ENCODE measurements around the gene SH2D3C. TPM values are rescaled to one million over a fixed set of nuclear protein-coding genes. Genes with fewer than 3 reads are reported as not detected.
A peak's percentile ranks its signal among the peaks of the same experiment; 100 is the strongest.

SH2D3C gene
- total RNA-seq, 2 donors from 2014 or later: 59.5 to 65.8 TPM

GRCh38 chr9:127749090-127749787 is 29.2 kb downstream of the SH2D3C start:
- Mint-ChIP-seq H3K27ac (no peak overlapping the region), H3K4me3 (no peak overlapping the region), H3K36me3 (ENCODE audit: insufficient read depth in 2 of 2) (peaks cover 1 to 12% of the 10 kb centered on the region in 2 donors), H3K4me1 (ENCODE audit: low read depth) (peaks cover 9% of the 10 kb centered on the region), H3K9me3 (no peaks in the 10 kb centered on the region), H3K27me3 (ENCODE audit: low read depth) (no peaks in the 10 kb centered on the region)
- DNase-seq: no peak
- ATAC-seq (replicated peaks in 1 of 2): no peak

- Mint-ChIP-seq H3K27me3 (ENCODE audit: low read depth) (no peaks in the 10 kb centered on the region), H3K4me1 (ENCODE audit: low read depth) (peaks cover 9% of the 10 kb centered on the region), H3K36me3 (ENCODE audit: insufficient read depth in 2 of 2) (peaks cover 3 to 17% of the 10 kb centered on the region in 2 donors), H3K27ac (no peak overlapping the region), H3K9me3 (no peaks in the 10 kb centered on the region), H3K4me3 (no peak overlapping the region)
- ATAC-seq (replicated peaks in 1 of 2): peak; percentile 28 to 43
- DNase-seq: no peak
These were observed 31.4 kb downstream of the SH2D3C start for GRCh38 chr9:127746959-127747569.

- Mint-ChIP-seq H3K4me3 (no peak overlapping the region), H3K4me1 (ENCODE audit: low read depth) (peaks cover 9% of the 10 kb centered on the region), H3K27ac (no peak overlapping the region), H3K9me3 (no peaks in the 10 kb centered on the region), H3K27me3 (ENCODE audit: low read depth) (no peaks in the 10 kb centered on the region), H3K36me3 (ENCODE audit: insufficient read depth in 2 of 2) (peaks cover 3 to 15% of the 10 kb centered on the region in 2 donors)
- DNase-seq: no peak
- ATAC-seq (replicated peaks in 1 of 2): no peak
These were observed 33.9 kb downstream of the SH2D3C start for GRCh38 chr9:127744398-127745110.

- ATAC-seq (replicated peaks in 1 of 2): no peak
- no peak overlapping the region for H3K4me3 Mint-ChIP-seq
- no peaks in the 10 kb centered on the region for H3K27me3 Mint-ChIP-seq (ENCODE audit: low read depth)
- H3K4me1 Mint-ChIP-seq (ENCODE audit: low read depth): peaks cover 5% of the 10 kb centered on the region
- no peaks in the 10 kb centered on the region for H3K9me3 Mint-ChIP-seq
- no peak for DNase-seq
- no peak overlapping the region for H3K27ac Mint-ChIP-seq
- peaks cover 3 to 23% of the 10 kb centered on the region in 2 donors for H3K36me3 Mint-ChIP-seq (ENCODE audit: insufficient read depth in 2 of 2)
These were observed 35.9 kb downstream of the SH2D3C start for GRCh38 chr9:127742435-127743088.

- Mint-ChIP-seq H3K4me3 (no peak overlapping the region), H3K27me3 (ENCODE audit: low read depth) (no peaks in the 10 kb centered on the region), H3K27ac (no peak overlapping the region), H3K36me3 (ENCODE audit: insufficient read depth in 2 of 2) (peaks cover 3 to 21% of the 10 kb centered on the region in 2 donors), H3K4me1 (ENCODE audit: low read depth) (no peaks in the 10 kb centered on the region), H3K9me3 (no peaks in the 10 kb centered on the region)
- ATAC-seq (replicated peaks in 1 of 2) (no peak), DNase-seq (no peak)
These were observed 36.5 kb downstream of the SH2D3C start for GRCh38 chr9:127741831-127742434.

GRCh38 chr9:127739614-127740330 is 38.7 kb downstream of the SH2D3C start:
- Mint-ChIP-seq H3K27me3 (ENCODE audit: low read depth) (no peaks in the 10 kb centered on the region), H3K27ac (no peak overlapping the region), H3K9me3 (no peaks in the 10 kb centered on the region), H3K4me1 (ENCODE audit: low read depth) (no peaks in the 10 kb centered on the region), H3K4me3 (no peak overlapping the region), H3K36me3 (ENCODE audit: insufficient read depth in 2 of 2) (peaks cover 2 to 17% of the 10 kb centered on the region in 2 donors)
- ATAC-seq (replicated peaks in 1 of 2): no peak
- DNase-seq: no peak

GRCh38 chr9:127738666-127739065 is 39.8 kb downstream of the SH2D3C start:
- Mint-ChIP-seq H3K27me3 (ENCODE audit: low read depth) (no peaks in the 10 kb centered on the region), H3K9me3 (no peaks in the 10 kb centered on the region), H3K4me1 (ENCODE audit: low read depth) (peaks cover 8% of the 10 kb centered on the region), H3K36me3 (ENCODE audit: insufficient read depth in 2 of 2) (peaks cover 2 to 17% of the 10 kb centered on the region in 2 donors), H3K4me3 (no peak overlapping the region), H3K27ac (peak overlapping the region; percentile 39)
- ATAC-seq (replicated peaks in 1 of 2) (no peak), DNase-seq (no peak)

- peaks cover 0 to 7% of the 10 kb centered on the region in 2 donors for H3K36me3 Mint-ChIP-seq (ENCODE audit: insufficient read depth in 2 of 2)
- peak overlapping the region; percentile 80 for H3K27ac Mint-ChIP-seq
- ATAC-seq (replicated peaks in 1 of 2) (no peak), DNase-seq (no peak)
- peaks cover 10% of the 10 kb centered on the region for H3K4me1 Mint-ChIP-seq (ENCODE audit: low read depth)
- H3K27me3 Mint-ChIP-seq (ENCODE audit: low read depth): no peaks in the 10 kb centered on the region
- peak overlapping the region; percentile 80 to 87 for H3K4me3 Mint-ChIP-seq
- H3K9me3 Mint-ChIP-seq: no peaks in the 10 kb centered on the region
These were observed 42.8 kb downstream of the SH2D3C start for GRCh38 chr9:127735530-127736185.

GRCh38 chr9:127734747-127735529 is 43.5 kb downstream of the SH2D3C start, which contains the start of gene TOR2A:
Gene TOR2A, minus strand, starts transcription at chr9:127735294. Its CDS starts 24 bp downstream, at chr9:127735270.
- Mint-ChIP-seq H3K27me3 (ENCODE audit: low read depth) (no peaks in the 10 kb centered on the region), H3K4me3 (peak within 1 kb of the TSS; percentile 80 to 87), H3K4me1 (ENCODE audit: low read depth) (peaks cover 10% of the 10 kb centered on the region), H3K27ac (peak within 1 kb of the TSS; percentile 80), H3K36me3 (ENCODE audit: insufficient read depth in 2 of 2) (peaks cover 0 to 7% of the 10 kb centered on the region in 2 donors), H3K9me3 (no peaks in the 10 kb centered on the region)
- ATAC-seq (replicated peaks in 1 of 2) (peak; percentile 91 to 92), DNase-seq (peak; percentile 98 to 99)

- Mint-ChIP-seq H3K27ac (no peak overlapping the region), H3K9me3 (no peaks in the 10 kb centered on the region), H3K4me1 (ENCODE audit: low read depth) (peaks cover 10% of the 10 kb centered on the region), H3K4me3 (peak overlapping the region; percentile 80 to 87), H3K36me3 (ENCODE audit: insufficient read depth in 2 of 2) (peaks cover 0 to 6% of the 10 kb centered on the region in 2 donors), H3K27me3 (ENCODE audit: low read depth) (no peaks in the 10 kb centered on the region)
- DNase-seq: no peak
- ATAC-seq (replicated peaks in 1 of 2): no peak
These were observed 44.2 kb downstream of the SH2D3C start for GRCh38 chr9:127734247-127734746.

- no peak for ATAC-seq (replicated peaks in 1 of 2)
- Mint-ChIP-seq H3K27me3 (ENCODE audit: low read depth) (no peaks in the 10 kb centered on the region), H3K36me3 (ENCODE audit: insufficient read depth in 2 of 2) (peaks cover 0 to 3% of the 10 kb centered on the region in 2 donors), H3K4me1 (ENCODE audit: low read depth) (peaks cover 10% of the 10 kb centered on the region), H3K27ac (peak overlapping the region; percentile 83), H3K9me3 (no peaks in the 10 kb centered on the region), H3K4me3 (peak overlapping the region; percentile 80 to 87)
- DNase-seq: no peak
These were observed 44.9 kb downstream of the SH2D3C start for GRCh38 chr9:127733614-127734013.

Measured in activated T-cell treated with anti-CD3 and anti-CD28 coated beads, Interleukin-2, amount 50 U/mL, for 72 hours (primary cell).